Psoas muscle (tissue), 8 donors: ENCODE measurements around the gene ABCC9. TPM values are rescaled to one million over a fixed set of nuclear protein-coding genes. Genes with fewer than 3 reads are reported as not detected.

Experiments used
- ATAC-seq, 4 donors: fragments of 200-7000 bp; cut with Tn5 transposase; one replicate each; pipeline ENCODE4 v1.9.1; 2020; ENCODE audit warnings: moderate library complexity in 3 of 4, mild to moderate bottlenecking in 2 of 4
- DNase-seq, 2 donors: peaks; one replicate each; pipeline ENCODE4 v3.0.0-alpha.2; 2020
- H3K27ac ChIP-seq: fragments of 200-600 bp; one replicate; pipeline ENCODE4 v1.8.0; 2022
- H3K27me3 ChIP-seq, 3 donors: fragments of 200-600 bp in 1 of 3; one replicate each; pipeline versions ENCODE4 v1.6.1 to v1.8.0; 2013 to 2022; ENCODE audit warnings: low read length in 2 of 3, mild to moderate bottlenecking in 2 of 3, moderate library complexity in 1 of 3; ENCODE audit not compliant: insufficient read depth in 3 of 3
- H3K36me3 ChIP-seq, 2 donors: fragments of 200-600 bp in 1 of 2; one replicate each; pipeline versions ENCODE4 v1.6.1 to v1.8.0; 2013 to 2022; ENCODE audit warnings: low read depth in 1 of 2, mild to moderate bottlenecking in 1 of 2, moderate library complexity in 1 of 2; ENCODE audit not compliant: insufficient read depth in 1 of 2
- H3K4me1 ChIP-seq: fragments of 200-600 bp; one replicate; pipeline ENCODE4 v1.8.0; 2022
- H3K4me3 ChIP-seq: fragments of 200-600 bp; one replicate; pipeline ENCODE4 v1.8.0; 2022; ENCODE audit warnings: mild to moderate bottlenecking
- H3K9me3 ChIP-seq: fragments of 200-600 bp; one replicate; pipeline ENCODE4 v1.8.0; 2022
- CTCF ChIP-seq: fragments of 200-600 bp; IDR thresholded peaks from one replicate; pipeline ENCODE4 v1.8.0; 2022; ENCODE audit warnings: antibody characterized with exemption
- WGBS, 3 donors: extraction: QIAGEN DNeasy Blood & Tissue Kit; methylation state at CpG; one replicate each; pipeline versions ENCODE4 v1.1.6 to v1.1.7; 2013; 5-methylcytosine and 5-hydroxymethylcytosine counted together
- intact Hi-C, 2 donors: fragments of 100-400 bp; cut with DNase I; formaldehyde crosslinking; loops; one replicate each; pipeline versions ENCODE4 v1.11.0 to v1.14.2; 2022
- polyA plus RNA-seq, 3 donors: library from polyadenylated mRNA; stranded (reverse); fragments of 200-250 nt; gene quantifications; one replicate each; pipeline ENCODE4 v1.2.3, GENCODE V29; 2013
- total RNA-seq, 4 donors: library from RNA; stranded (reverse); fragmentation: NEBNext Ultra II Directional in 2 of 4; extraction: Animal tissue kit (Norgen Biotek cat#: 25700) in 2 of 4; gene quantifications; one replicate each; pipeline versions ENCODE4 v1.2.1 to v1.2.4, GENCODE V29; 2021 to 2023
- donor health status: healthy with polysubstance abuse.
- donor health status: DM: no; HTN: no; CAD: no; lungs with moderate emphysema.
- donor health status: Bipolar disorder and iron deficiency.
- donor health status: healthy.
- donor health status: DM: yes; HTN: yes; CAD: no.
- donor health status: DM: no; HTN: no; CAD: no.
- donor health status: DM: no; HTN: no; CAD: no.
- donor health status: DM: yes; HTN: yes; CAD: no.

The ABCC9 gene
- total and polyA plus RNA-seq, 7 donors, result 4.5 to 94.9 (median 52.7) TPM

- Histone ChIP-seq H3K36me3 (peaks cover 0 to 97% of the 10 kb centered on the region in 2 donors), H3K27ac (no peak overlapping the region), H3K9me3 (no peaks in the 10 kb centered on the region), H3K4me3 (no peak overlapping the region), H3K4me1 (no peaks in the 10 kb centered on the region), H3K27me3 (no peaks in the 10 kb centered on the region)
- intact Hi-C loops, result loop anchor here in 1 of 2 donors (5.0 kb wide), 1 partner anchor 33 kb away; no protein-coding TSS in a partner anchor
- no peak for DNase-seq
- ATAC-seq, result no peak
- no peak for TF ChIP-seq CTCF
Observed at GRCh38 chr12:21809100-21809499, 132.1 kb downstream of the ABCC9 start.

GRCh38 chr12:21806255-21806654, 135.0 kb downstream of the ABCC9 start:
- peaks cover 0 to 94% of the 10 kb centered on the region in 2 donors for H3K36me3 ChIP-seq

DNA sequence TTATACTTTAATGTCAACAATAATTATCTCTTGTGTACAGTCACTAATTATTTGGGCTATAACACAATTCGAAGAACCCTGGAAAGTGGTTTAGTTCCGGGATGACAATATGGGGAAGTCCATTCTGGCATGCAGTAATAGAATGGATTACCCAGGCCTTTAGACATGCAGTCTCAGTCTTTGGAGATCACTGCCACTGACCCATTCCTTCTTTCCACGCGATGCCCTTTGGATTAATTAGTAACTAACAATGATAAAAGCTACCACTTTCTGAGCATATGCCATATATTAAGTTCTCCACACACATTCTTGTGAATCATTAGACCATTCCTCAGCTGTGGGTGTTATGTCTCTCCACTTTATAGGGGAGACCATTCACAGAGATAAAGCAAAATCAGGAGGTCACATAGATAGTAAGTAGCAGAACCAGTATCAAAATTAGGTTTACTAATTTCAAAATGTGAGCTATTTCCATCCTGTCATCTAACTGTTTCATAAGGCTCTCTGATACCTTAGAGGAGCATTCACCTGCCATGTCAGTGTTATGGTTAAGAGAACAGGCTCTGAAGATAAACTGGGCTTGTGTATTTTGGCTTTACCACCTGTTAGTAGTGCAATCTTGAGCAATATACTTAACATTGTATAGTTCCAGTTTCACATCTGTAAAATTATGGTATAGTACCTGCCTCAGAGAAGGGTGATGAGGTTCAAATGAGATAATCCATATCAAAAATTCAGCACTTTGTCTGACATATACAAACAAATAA, 139.5 kb downstream of the ABCC9 start:
- no peak for TF ChIP-seq CTCF
- Histone ChIP-seq H3K36me3 (peaks cover 0 to 57% of the 10 kb centered on the region in 2 donors), H3K9me3 (no peaks in the 10 kb centered on the region), H3K4me3 (no peak overlapping the region), H3K4me1 (no peaks in the 10 kb centered on the region), H3K27me3 (no peaks in the 10 kb centered on the region), H3K27ac (no peak overlapping the region)
- DNase-seq, result no peak
- intact Hi-C loops, result loop anchor here in 1 of 2 donors (5.0 kb wide), 1 partner anchor 349 kb away; no protein-coding TSS in a partner anchor
- 86 to 91% (median 87%) methylated on average over 4 of the region's 4 CpGs for WGBS, 3 donors
- no peak for ATAC-seq

More at GRCh38 chr12:21806255-21806654, 135.0 kb downstream of the ABCC9 start:
- Histone ChIP-seq H3K4me1 (no peaks in the 10 kb centered on the region), H3K27ac (no peak overlapping the region), H3K4me3 (no peak overlapping the region), H3K27me3 (no peaks in the 10 kb centered on the region), H3K9me3 (no peaks in the 10 kb centered on the region)
- no peak for TF ChIP-seq CTCF
- no peak for DNase-seq
- intact Hi-C loops, result loop anchor here in 1 of 2 donors (5.0 kb wide), 1 partner anchor 36 kb away; no protein-coding TSS in a partner anchor
- ATAC-seq, result no peak

- ATAC-seq (no peak), DNase-seq (no peak)
- Histone ChIP-seq H3K36me3 (peaks cover 0 to 40% of the 10 kb centered on the region in 2 donors), H3K4me3 (no peak overlapping the region), H3K27ac (no peak overlapping the region), H3K4me1 (no peaks in the 10 kb centered on the region), H3K27me3 (no peaks in the 10 kb centered on the region), H3K9me3 (no peaks in the 10 kb centered on the region)
- no peak for TF ChIP-seq CTCF
- 76 to 85% (median 77%) methylated on average over 1 of the region's 1 CpG for WGBS, 3 donors
- intact Hi-C loops, result loop anchor here in 1 of 2 donors (5.0 kb wide), 1 partner anchor 348 kb away; no protein-coding TSS in a partner anchor
Observed at GRCh38 chr12:21800011-21800410, 141.2 kb downstream of the ABCC9 start.
